ENCODE results near the gene PDE4B.

DNA sequence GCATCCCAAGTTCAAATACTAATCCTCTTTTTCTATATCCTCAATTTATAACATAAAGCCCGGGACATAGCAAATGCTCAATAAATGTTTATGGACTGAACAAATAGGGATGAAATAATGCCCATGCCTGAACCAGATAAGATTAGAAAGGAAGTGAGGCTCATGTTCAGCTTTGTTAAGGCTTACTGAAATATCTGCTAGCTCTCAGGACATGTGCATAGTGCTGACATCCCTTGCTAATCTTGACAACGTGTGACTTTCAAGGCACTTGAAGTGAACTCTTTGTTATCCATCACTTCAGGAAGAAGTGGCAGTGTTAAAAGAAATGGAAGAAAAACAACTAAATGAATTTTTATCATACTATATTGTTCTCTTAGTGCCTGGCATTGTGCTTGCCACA lies 481.0 kb downstream of the PDE4B start:
- TF ChIP-seq CTCF (IDR thresholded peaks at IDR 0.05): no peak
- no peak for TF ChIP-seq POLR2A (IDR thresholded peaks at IDR 0.05)

Measured in body of pancreas (tissue), 4 donors.